Gastroesophageal sphincter (tissue), 4 donors: ENCODE measurements around the gene ANXA2. TPM values are rescaled to one million over a fixed set of nuclear protein-coding genes. Genes with fewer than 3 reads are reported as not detected.

Source experiments
- ATAC-seq: fragments of 150-250 bp; one replicate; pipeline ENCODE4 v1.9.1; 2016; ENCODE audit warnings: mild to moderate bottlenecking, moderate library complexity
- H3K27ac ChIP-seq, 4 donors: fragments of 200-600 bp; sonication (generic) in 3 of 4; 1 replicate in 3 of 4; 2 replicates in 1 of 4; pipeline ENCODE4 v1.5.1; 2016 to 2019
- H3K27me3 ChIP-seq: fragments of 200-600 bp; sonication (generic); one replicate; pipeline ENCODE4 v1.5.1; 2019
- H3K36me3 ChIP-seq, 2 donors: fragments of 200-600 bp; sonication (generic); one replicate each; pipeline ENCODE4 v1.5.1; 2019; ENCODE audit warnings: control low read depth in 1 of 2
- H3K4me1 ChIP-seq, 3 donors: fragments of 200-600 bp; sonication (generic); 1 replicate in 2 of 3; 2 replicates in 1 of 3; pipeline ENCODE4 v1.5.1; 2016 to 2019; ENCODE audit warnings: control low read depth in 2 of 3
- H3K4me3 ChIP-seq, 2 donors: fragments of 200-600 bp; sonication (generic); one replicate each; pipeline ENCODE4 v1.5.1; 2019; ENCODE audit warnings: mild to moderate bottlenecking in 1 of 2, moderate library complexity in 1 of 2
- H3K9me3 ChIP-seq, 3 donors: fragments of 200-600 bp; sonication (generic); one replicate each; pipeline ENCODE4 v1.5.1; 2017 to 2019; ENCODE audit warnings: control low read depth in 2 of 3
- EP300 ChIP-seq: sonication (generic); formaldehyde crosslinking; IDR thresholded peaks from one replicate; pipeline ENCODE4 v1.6.1; 2017; ENCODE audit warnings: antibody characterized with exemption, mild to moderate bottlenecking
- POLR2A ChIP-seq, 2 donors: fragments of 450-650 bp; IDR thresholded peaks; one replicate each; pipeline ENCODE4 v1.6.1; 2017; ENCODE audit warnings: antibody characterized with exemption in 2 of 2, mild to moderate bottlenecking in 2 of 2, moderate library complexity in 1 of 2
- POLR2AphosphoS5 ChIP-seq: sonication (generic); formaldehyde crosslinking; IDR thresholded peaks from one replicate; pipeline ENCODE4 v1.6.1; 2017; ENCODE audit warnings: antibody characterized with exemption
- WGBS, 2 donors: methylation state at CpG; one replicate each; pipeline ENCODE4 v1.1.5; 2018; ENCODE audit warnings: low coverage in 1 of 2; 5-methylcytosine and 5-hydroxymethylcytosine counted together
- total RNA-seq, 4 donors: library from RNA; depleted of rRNA; stranded (reverse); fragments of >200 nt; gene quantifications; one replicate each; pipeline ENCODE4 v1.1.0, GENCODE V29; 2016
- TF ChIP-seq, protein P1 (sequence below), 4 experiments: fragments of 200-600 bp in 2 of 4; fragments of 450-650 bp in 2 of 4; sonication (generic) in 1 of 4; IDR thresholded peaks; one replicate each; pipeline ENCODE4 v1.5.1; 2017 to 2019; ENCODE audit warnings: antibody characterized with exemption in 4 of 4, mild to moderate bottlenecking in 2 of 4, moderate library complexity in 2 of 4

Gene ANXA2
- total RNA-seq, 4 donors from 2014 or later, result 301 to 793 (median 570) TPM

GRCh38 chr15:60392986-60393790 is 4.6 kb downstream of the ANXA2 start:
- TF ChIP-seq, protein P1, sequence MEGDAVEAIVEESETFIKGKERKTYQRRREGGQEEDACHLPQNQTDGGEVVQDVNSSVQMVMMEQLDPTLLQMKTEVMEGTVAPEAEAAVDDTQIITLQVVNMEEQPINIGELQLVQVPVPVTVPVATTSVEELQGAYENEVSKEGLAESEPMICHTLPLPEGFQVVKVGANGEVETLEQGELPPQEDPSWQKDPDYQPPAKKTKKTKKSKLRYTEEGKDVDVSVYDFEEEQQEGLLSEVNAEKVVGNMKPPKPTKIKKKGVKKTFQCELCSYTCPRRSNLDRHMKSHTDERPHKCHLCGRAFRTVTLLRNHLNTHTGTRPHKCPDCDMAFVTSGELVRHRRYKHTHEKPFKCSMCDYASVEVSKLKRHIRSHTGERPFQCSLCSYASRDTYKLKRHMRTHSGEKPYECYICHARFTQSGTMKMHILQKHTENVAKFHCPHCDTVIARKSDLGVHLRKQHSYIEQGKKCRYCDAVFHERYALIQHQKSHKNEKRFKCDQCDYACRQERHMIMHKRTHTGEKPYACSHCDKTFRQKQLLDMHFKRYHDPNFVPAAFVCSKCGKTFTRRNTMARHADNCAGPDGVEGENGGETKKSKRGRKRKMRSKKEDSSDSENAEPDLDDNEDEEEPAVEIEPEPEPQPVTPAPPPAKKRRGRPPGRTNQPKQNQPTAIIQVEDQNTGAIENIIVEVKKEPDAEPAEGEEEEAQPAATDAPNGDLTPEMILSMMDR (IDR thresholded peaks at IDR 0.05), result no peak
- peak; percentile 85 for TF ChIP-seq POLR2AphosphoS5
- no peaks in the 10 kb centered on the region for H3K27me3 ChIP-seq
- H3K27ac ChIP-seq, result peak overlapping the region; percentile 69 to 97 (median 90)
- 13 to 20% methylated on average over 8 to 9 of the region's 9 CpGs for WGBS, 2 donors
- no peaks in the 10 kb centered on the region for H3K9me3 ChIP-seq
- ATAC-seq, result peak; percentile 63
- peak overlapping the region in 1 of 2 donors; percentile 23 for H3K4me3 ChIP-seq
- H3K4me1 ChIP-seq, result peaks cover 30 to 89% (median 53%) of the 10 kb centered on the region in 3 donors
- peaks cover 0 to 5% of the 10 kb centered on the region in 2 donors for H3K36me3 ChIP-seq

DNA sequence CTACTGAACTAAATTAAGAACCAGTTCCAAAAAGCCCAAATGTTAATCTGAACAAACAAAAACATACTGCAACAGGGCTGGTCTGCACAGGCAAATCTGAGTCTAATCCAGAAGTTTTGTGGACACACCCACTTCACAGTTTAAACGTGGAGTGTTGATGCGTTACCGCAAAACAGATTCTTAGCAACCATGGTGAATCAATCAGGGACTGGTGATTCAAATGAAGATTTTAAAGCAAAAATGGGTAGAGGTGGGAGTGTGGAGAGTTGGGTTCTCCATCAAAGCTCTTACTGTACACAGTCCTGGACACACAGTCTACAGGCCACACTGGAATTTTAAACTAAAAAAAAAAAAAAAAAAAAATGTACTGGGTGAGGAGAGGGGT is 5.2 kb downstream of the ANXA2 start:
- no peak for TF ChIP-seq EP300
- Histone ChIP-seq H3K27me3 (no peaks in the 10 kb centered on the region), H3K9me3 (no peaks in the 10 kb centered on the region), H3K4me3 (peak overlapping the region in 1 of 2 donors; percentile 23), H3K27ac (peak overlapping the region; percentile 55 to 97 (median 78)), H3K4me1 (peaks cover 30 to 91% (median 53%) of the 10 kb centered on the region in 3 donors), H3K36me3 (peaks cover 0 to 5% of the 10 kb centered on the region in 2 donors)
- WGBS, 2 donors, result 10 to 43% methylated on average over 3 of the region's 3 CpGs
- ATAC-seq, result no peak

DNA sequence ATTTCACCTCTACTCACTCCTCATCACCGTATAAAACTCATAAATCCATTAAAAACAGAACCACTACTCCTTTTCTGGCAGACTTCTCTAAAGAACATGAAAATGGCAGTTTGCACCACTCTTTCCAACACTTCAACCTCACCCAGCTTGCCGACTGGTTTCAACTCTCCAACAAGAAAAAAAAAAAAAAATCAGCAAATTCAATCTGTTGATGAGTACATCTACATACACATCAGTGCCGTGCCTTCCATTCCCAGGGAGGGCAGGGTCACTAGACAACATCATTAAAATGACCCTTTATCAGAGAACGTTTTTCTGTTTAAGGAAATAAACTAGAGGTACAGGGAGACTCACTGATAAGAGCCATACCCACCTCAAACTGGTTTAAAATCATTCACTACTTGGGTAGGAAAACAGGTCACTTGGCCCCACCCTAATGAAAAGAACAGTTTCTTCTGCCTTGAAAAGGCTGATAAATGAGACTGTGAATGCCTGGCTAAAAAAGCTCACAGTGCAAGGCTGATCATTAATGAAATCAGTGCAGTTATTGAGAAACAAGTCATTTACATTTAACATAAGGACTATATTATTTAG is 6.0 kb downstream of the ANXA2 start:
- TF ChIP-seq EP300 (no peak), POLR2A (IDR thresholded peaks at IDR 0.05) (no peak), POLR2AphosphoS5 (no peak)
- TF ChIP-seq, protein P1 (IDR thresholded peaks at IDR 0.05), result no peak
- no peak for ATAC-seq

GRCh38 chr15:60390871-60391501 is 6.8 kb downstream of the ANXA2 start:
- H3K4me3 ChIP-seq, result no peak overlapping the region
- peak; percentile 73 for ATAC-seq
- WGBS, 2 donors, result 3 to 6% methylated on average over 5 to 6 of the region's 6 CpGs
- no peaks in the 10 kb centered on the region for H3K27me3 ChIP-seq
- peaks cover 30 to 99% (median 53%) of the 10 kb centered on the region in 3 donors for H3K4me1 ChIP-seq
- H3K27ac ChIP-seq, result peak overlapping the region; percentile 62 to 97 (median 82)
- peak; percentile 76 for TF ChIP-seq POLR2AphosphoS5
- TF ChIP-seq, protein P1 (IDR thresholded peaks at IDR 0.05), result no peak
- H3K9me3 ChIP-seq, result no peaks in the 10 kb centered on the region
- H3K36me3 ChIP-seq, result peaks cover 0 to 5% of the 10 kb centered on the region in 2 donors

More for the DNA sequence above, 6.0 kb downstream of the ANXA2 start:
- 29 to 44% methylated on average over 4 of the region's 4 CpGs for WGBS, 2 donors
- Histone ChIP-seq H3K27ac (peak overlapping the region; percentile 62 to 97 (median 82)), H3K36me3 (peaks cover 0 to 5% of the 10 kb centered on the region in 2 donors), H3K27me3 (no peaks in the 10 kb centered on the region), H3K9me3 (no peaks in the 10 kb centered on the region), H3K4me3 (no peak overlapping the region), H3K4me1 (peaks cover 30 to 99% (median 53%) of the 10 kb centered on the region in 3 donors)

DNA sequence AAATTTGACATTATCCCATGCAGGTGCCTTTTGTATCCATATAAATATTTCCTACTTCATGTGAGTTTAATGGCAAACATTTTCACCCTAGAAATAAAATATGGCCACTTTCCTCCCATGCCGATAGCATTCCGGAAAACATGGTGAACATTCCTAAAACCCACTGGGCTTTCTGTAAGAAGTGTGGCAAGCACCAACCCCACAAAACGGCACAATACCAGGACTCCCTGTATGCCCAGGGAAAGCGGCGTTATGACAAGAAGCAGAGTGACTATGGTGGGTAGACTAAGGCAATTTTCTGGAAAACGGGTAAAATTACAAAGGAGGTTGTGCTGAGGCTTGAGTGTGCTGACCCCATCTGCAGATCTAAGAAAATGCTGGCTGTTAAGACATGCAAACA is 7.6 kb downstream of the ANXA2 start:
- Histone ChIP-seq H3K27ac (peak overlapping the region in 3 of 4 donors; percentile 66 to 97 (median 97)), H3K4me3 (no peak overlapping the region), H3K4me1 (peaks cover 30 to 99% (median 46%) of the 10 kb centered on the region in 3 donors), H3K27me3 (no peaks in the 10 kb centered on the region), H3K9me3 (no peaks in the 10 kb centered on the region), H3K36me3 (peaks cover 0 to 4% of the 10 kb centered on the region in 2 donors)
- WGBS, 2 donors, result 71 to 76% methylated on average over 3 to 5 of the region's 6 CpGs
- ATAC-seq, result no peak
- no peak for TF ChIP-seq POLR2AphosphoS5
- TF ChIP-seq, protein P1 (IDR thresholded peaks at IDR 0.05), result no peak
- no peak for TF ChIP-seq POLR2A (IDR thresholded peaks at IDR 0.05)
- no peak for TF ChIP-seq EP300
